Thoracic aorta (tissue), 2 donors: ENCODE data around the gene HSPA8. TPM values are rescaled to one million over a fixed set of nuclear protein-coding genes. Genes with fewer than 3 reads are reported as not detected.
"Not testable (repeated sequence)": the region's sequence is repeated elsewhere in the genome, so short reads cannot be mapped to it uniquely, and the experiment has no call there.

ENCODE experiments used
- ATAC-seq: fragments of 150-250 bp; one replicate; pipeline ENCODE4 v1.8.0; 2017; ENCODE audit warnings: low read depth; ENCODE audit not compliant: insufficient number of reproducible peaks, low FRiP score
- DNase-seq: peaks from one replicate; pipeline ENCODE4 v3.0.0-alpha.2; 2020; ENCODE audit warnings: low spot score
- H3K27ac ChIP-seq, 2 donors: fragments of 200-600 bp; sonication (generic); 1 replicate in 1 of 2; 2 replicates in 1 of 2; pipeline ENCODE4 v1.5.1; 2016; ENCODE audit warnings: mild to moderate bottlenecking in 2 of 2, moderate library complexity in 2 of 2
- H3K27me3 ChIP-seq: fragments of 200-600 bp; sonication (generic); replicated peaks from 2 replicates; pipeline ENCODE4 v1.6.0; 2016; ENCODE audit warnings: mild to moderate bottlenecking; ENCODE audit not compliant: insufficient read depth
- H3K36me3 ChIP-seq: fragments of 200-600 bp; sonication (generic); one replicate; pipeline ENCODE4 v1.5.1; 2016
- H3K4me1 ChIP-seq, 2 donors: fragments of 200-600 bp; sonication (generic); 1 replicate in 1 of 2; 2 replicates in 1 of 2; pipeline versions ENCODE4 v1.5.1 to v1.6.0; 2016; ENCODE audit warnings: low read depth in 2 of 2, mild to moderate bottlenecking in 1 of 2; ENCODE audit not compliant: control insufficient read depth in 1 of 2
- H3K4me3 ChIP-seq: fragments of 200-600 bp; sonication (generic); 2 replicates; pipeline ENCODE4 v1.5.1; 2016; ENCODE audit warnings: mild to moderate bottlenecking
- H3K9me3 ChIP-seq: fragments of 200-600 bp; sonication (generic); 2 replicates; pipeline ENCODE4 v1.5.1; 2016
- total RNA-seq, 2 donors: library from RNA; depleted of rRNA; stranded (reverse); fragments of >200 nt; gene quantifications; one replicate each; pipeline versions ENCODE4 v1.1.0 to v1.2.3, GENCODE V29; 2016
- TF ChIP-seq, protein P1 (sequence below): fragments of 200-600 bp; sonication (generic); IDR thresholded peaks from one replicate; pipeline ENCODE4 v1.5.1; 2019; ENCODE audit warnings: antibody characterized with exemption

The HSPA8 gene
- total RNA-seq, 2 donors from 2014 or later: 728 to 947 TPM

GRCh38 chr11:123103326-123103980, 41.5 kb upstream of the HSPA8 start:
- ATAC-seq (peak; percentile 88), DNase-seq (peak; percentile 49)
- H3K36me3 ChIP-seq: no peaks in the 10 kb centered on the region
- H3K27me3 ChIP-seq: no peaks in the 10 kb centered on the region
- TF ChIP-seq, protein P1, sequence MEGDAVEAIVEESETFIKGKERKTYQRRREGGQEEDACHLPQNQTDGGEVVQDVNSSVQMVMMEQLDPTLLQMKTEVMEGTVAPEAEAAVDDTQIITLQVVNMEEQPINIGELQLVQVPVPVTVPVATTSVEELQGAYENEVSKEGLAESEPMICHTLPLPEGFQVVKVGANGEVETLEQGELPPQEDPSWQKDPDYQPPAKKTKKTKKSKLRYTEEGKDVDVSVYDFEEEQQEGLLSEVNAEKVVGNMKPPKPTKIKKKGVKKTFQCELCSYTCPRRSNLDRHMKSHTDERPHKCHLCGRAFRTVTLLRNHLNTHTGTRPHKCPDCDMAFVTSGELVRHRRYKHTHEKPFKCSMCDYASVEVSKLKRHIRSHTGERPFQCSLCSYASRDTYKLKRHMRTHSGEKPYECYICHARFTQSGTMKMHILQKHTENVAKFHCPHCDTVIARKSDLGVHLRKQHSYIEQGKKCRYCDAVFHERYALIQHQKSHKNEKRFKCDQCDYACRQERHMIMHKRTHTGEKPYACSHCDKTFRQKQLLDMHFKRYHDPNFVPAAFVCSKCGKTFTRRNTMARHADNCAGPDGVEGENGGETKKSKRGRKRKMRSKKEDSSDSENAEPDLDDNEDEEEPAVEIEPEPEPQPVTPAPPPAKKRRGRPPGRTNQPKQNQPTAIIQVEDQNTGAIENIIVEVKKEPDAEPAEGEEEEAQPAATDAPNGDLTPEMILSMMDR: peak; percentile 75
- peak overlapping the region; percentile 42 to 73 for H3K27ac ChIP-seq
- H3K4me3 ChIP-seq: no peak overlapping the region
- H3K4me1 ChIP-seq: peaks cover 10 to 28% of the 10 kb centered on the region in 2 donors
- no peaks in the 10 kb centered on the region for H3K9me3 ChIP-seq

- peaks cover 5% of the 10 kb centered on the region for H3K36me3 ChIP-seq
- H3K9me3 ChIP-seq: no peaks in the 10 kb centered on the region
- peak overlapping the region; percentile 27 to 30 for H3K27ac ChIP-seq
- TF ChIP-seq, protein P1: no peak
- peaks cover 10 to 28% of the 10 kb centered on the region in 2 donors for H3K4me1 ChIP-seq
- H3K27me3 ChIP-seq: no peaks in the 10 kb centered on the region
- ATAC-seq (no peak), DNase-seq (no peak)
- no peak overlapping the region for H3K4me3 ChIP-seq
Measured at GRCh38 chr11:123100379-123101085, 38.6 kb upstream of the HSPA8 start.

DNA sequence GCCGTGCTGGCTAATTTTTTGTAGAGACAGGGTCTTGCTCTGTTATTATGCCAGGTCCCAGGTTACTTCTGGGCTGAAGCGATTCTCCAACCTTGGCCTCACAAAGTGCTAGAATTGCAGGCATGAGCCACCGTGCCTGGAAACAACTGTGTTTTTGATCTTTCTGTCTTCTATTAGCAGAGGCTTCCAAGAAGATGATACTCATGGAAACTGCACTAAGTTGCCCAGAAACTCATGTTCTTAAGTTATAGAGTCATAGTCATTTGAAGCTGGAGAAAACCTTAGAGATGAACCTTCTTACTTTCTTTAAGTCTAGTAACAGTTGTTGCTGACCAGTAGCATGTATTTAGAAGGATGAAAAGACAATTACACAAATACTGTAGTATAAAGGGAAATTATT, 37.1 kb upstream of the HSPA8 start:
- no peaks in the 10 kb centered on the region for H3K9me3 ChIP-seq

GRCh38 chr11:123093739-123094138, 31.8 kb upstream of the HSPA8 start:
- TF ChIP-seq, protein P1: no peak
- no peak for ATAC-seq
- H3K27ac ChIP-seq: no peak overlapping the region

More for the DNA sequence above, 37.1 kb upstream of the HSPA8 start:
- H3K4me1 ChIP-seq: peaks cover 10 to 25% of the 10 kb centered on the region in 2 donors
- H3K27ac ChIP-seq: no peak overlapping the region
- H3K4me3 ChIP-seq: no peak overlapping the region
- no peaks in the 10 kb centered on the region for H3K27me3 ChIP-seq
- no peak for ATAC-seq
- H3K36me3 ChIP-seq: peaks cover 7% of the 10 kb centered on the region
- DNase-seq: no peak
- TF ChIP-seq, protein P1: no peak

GRCh38 chr11:123091506-123091905, 29.6 kb upstream of the HSPA8 start:
- no peaks in the 10 kb centered on the region for H3K27me3 ChIP-seq

More at GRCh38 chr11:123093739-123094138, 31.8 kb upstream of the HSPA8 start:
- Histone ChIP-seq H3K36me3 (peaks cover 7% of the 10 kb centered on the region), H3K27me3 (no peaks in the 10 kb centered on the region), H3K9me3 (no peaks in the 10 kb centered on the region), H3K4me1 (no peaks in the 10 kb centered on the region), H3K4me3 (no peak overlapping the region)
- no peak for DNase-seq

DNA sequence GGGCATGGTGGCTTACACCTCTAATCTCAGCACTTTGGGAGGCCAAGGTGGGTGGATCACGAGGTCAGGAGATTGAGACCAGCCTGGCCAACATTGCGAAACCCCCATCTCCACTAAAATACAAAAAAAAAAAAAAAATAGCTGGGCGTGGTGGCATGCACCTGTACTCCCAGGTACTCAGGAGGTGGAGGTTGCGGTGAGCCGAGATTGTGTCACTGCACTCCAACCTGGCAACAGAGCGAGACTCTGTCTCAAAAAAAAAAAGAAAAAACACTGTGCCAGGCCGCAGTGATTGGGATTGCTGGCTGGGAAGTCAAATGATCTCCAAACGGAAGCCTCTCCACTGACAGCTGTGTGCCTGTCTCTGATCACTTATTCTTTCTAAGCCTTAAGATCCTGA, 28.2 kb upstream of the HSPA8 start:
- not testable (repeated sequence) for H3K9me3 ChIP-seq, H3K4me3 ChIP-seq, DNase-seq, ATAC-seq, H3K4me1 ChIP-seq, H3K27ac ChIP-seq, H3K27me3 ChIP-seq, H3K36me3 ChIP-seq

More at GRCh38 chr11:123091506-123091905, 29.6 kb upstream of the HSPA8 start:
- ATAC-seq (no peak), DNase-seq (no peak)
- Histone ChIP-seq H3K36me3 (peaks cover 4% of the 10 kb centered on the region), H3K9me3 (no peaks in the 10 kb centered on the region), H3K4me1 (no peaks in the 10 kb centered on the region), H3K27ac (no peak overlapping the region), H3K4me3 (no peak overlapping the region)
- TF ChIP-seq, protein P1: no peak

DNA sequence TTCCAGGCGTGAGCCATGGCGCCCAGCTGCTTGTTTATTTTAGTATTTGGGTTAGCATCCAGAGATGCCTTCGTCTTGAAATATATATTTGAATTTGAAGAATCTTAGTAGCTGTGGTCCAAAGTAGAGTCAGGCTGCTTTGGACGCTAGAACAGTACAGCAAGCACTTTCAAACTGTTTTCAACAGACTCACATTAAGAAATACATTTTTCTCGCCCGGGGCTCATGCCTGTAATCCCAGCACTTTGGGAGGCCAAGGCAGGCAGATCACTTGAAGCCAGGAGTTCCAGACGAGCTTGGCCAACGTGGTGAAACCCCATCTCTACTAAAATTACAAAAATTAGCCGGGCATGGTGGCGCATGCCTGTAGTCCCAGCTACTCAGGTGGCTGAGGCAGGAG, 27.0 kb upstream of the HSPA8 start:
- not testable (repeated sequence) for H3K4me1 ChIP-seq, DNase-seq, ATAC-seq, H3K9me3 ChIP-seq, H3K27ac ChIP-seq, H3K4me3 ChIP-seq, H3K27me3 ChIP-seq, H3K36me3 ChIP-seq

- H3K27ac ChIP-seq, H3K4me3 ChIP-seq, H3K4me1 ChIP-seq, DNase-seq, H3K36me3 ChIP-seq, H3K9me3 ChIP-seq, ATAC-seq, H3K27me3 ChIP-seq: not testable (repeated sequence)
Measured at GRCh38 chr11:123087657-123088056, 25.7 kb upstream of the HSPA8 start.
